Subcutaneous adipose tissue (tissue), 4 donors: ENCODE measurements around the gene TAMALIN. TPM values are rescaled to one million over a fixed set of nuclear protein-coding genes. Genes with fewer than 3 reads are reported as not detected.

Experiments used
- total RNA-seq, 4 donors: library from RNA; depleted of rRNA; stranded (reverse); fragments of >200 nt; gene quantifications; one replicate each; pipeline ENCODE4 v1.1.0, GENCODE V29; 2016
- TF ChIP-seq, protein P1 (sequence below): fragments of 450-650 bp; IDR thresholded peaks from one replicate; pipeline ENCODE4 v1.5.1; 2016; ENCODE audit warnings: low read depth, mild to moderate bottlenecking, control low read depth, antibody characterized with exemption, moderate library complexity

TAMALIN gene
- total RNA-seq, 4 donors from 2014 or later, result 9.0 to 64.6 (median 20.1) TPM

DNA sequence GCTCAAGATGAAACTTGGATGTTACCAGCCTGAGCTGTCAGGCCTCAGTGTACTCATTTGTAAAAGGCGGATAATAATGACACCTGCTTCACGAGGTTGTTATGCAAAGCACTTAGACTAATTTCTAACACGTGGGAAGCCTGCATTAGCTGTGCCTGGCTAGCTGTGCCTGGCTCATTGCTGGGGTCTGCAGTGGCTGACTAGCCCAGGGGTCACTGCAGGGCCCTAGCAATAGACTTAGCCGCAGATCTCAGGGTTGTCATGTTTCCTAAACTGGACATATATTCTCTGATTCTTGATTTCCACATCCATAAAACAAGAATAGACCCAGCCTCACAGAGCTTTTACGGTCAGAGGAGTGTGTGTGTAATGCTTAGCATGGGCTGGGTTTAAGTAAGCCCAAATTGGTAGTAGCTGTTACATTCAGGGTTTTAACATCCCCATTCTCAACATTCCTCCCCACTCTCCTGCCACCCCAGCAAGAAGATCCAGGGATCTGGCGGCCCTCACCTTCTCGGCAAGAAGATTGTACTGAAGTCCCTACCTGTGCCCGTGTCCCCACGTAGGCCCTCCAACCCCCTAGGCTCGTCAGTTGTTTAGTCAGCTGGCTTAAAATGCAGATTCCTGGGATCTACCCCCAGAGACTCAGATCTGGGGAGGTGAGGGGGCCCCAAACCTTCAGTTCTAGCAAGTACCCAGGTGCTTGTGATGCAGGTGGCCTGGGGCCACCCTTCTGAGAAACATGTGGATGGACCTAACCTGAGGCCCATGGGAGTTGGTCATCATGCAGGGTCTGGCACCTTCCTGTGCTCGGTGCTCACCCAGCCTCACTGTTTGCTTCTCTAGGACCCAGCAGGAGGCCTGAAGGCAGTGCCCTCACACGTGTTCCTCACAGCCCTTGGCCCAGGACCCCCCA, 53.1 kb downstream of the TAMALIN start:
- TF ChIP-seq, protein P1, sequence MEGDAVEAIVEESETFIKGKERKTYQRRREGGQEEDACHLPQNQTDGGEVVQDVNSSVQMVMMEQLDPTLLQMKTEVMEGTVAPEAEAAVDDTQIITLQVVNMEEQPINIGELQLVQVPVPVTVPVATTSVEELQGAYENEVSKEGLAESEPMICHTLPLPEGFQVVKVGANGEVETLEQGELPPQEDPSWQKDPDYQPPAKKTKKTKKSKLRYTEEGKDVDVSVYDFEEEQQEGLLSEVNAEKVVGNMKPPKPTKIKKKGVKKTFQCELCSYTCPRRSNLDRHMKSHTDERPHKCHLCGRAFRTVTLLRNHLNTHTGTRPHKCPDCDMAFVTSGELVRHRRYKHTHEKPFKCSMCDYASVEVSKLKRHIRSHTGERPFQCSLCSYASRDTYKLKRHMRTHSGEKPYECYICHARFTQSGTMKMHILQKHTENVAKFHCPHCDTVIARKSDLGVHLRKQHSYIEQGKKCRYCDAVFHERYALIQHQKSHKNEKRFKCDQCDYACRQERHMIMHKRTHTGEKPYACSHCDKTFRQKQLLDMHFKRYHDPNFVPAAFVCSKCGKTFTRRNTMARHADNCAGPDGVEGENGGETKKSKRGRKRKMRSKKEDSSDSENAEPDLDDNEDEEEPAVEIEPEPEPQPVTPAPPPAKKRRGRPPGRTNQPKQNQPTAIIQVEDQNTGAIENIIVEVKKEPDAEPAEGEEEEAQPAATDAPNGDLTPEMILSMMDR, result no peak

DNA sequence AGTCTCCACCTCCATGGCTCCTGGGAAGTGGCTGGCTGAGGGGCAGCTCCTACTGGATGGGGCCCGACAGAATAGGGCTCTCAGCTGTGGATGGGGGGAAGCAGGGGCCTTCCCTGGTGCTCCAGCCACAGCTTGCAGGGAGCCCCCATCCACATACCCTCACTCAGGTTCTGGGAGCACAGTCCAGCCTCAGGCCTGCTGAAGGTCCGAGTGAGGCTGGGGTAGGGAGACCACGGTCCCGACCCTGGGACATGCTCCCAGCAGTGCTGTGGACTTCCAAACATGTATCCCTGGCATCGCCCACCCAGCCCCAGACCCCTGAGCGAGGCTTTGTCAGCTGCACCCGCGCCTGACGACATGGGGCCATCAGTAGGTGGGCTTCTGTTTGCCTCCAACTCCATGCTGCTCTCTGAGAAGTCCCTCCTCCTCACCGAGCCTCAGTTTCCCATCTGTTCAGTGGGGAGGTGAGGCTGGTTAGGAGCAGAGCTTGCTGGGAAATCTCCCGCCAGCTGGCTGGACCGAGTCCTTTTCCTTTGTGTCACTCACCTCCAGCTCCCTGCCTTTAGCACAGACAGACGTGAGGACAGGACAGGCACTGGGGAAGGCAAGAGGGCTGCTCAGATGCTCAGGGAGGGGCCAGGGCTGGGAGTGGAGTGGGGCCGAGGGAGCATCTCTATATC, 53.9 kb downstream of the TAMALIN start:
- TF ChIP-seq, protein P1, result no peak

DNA sequence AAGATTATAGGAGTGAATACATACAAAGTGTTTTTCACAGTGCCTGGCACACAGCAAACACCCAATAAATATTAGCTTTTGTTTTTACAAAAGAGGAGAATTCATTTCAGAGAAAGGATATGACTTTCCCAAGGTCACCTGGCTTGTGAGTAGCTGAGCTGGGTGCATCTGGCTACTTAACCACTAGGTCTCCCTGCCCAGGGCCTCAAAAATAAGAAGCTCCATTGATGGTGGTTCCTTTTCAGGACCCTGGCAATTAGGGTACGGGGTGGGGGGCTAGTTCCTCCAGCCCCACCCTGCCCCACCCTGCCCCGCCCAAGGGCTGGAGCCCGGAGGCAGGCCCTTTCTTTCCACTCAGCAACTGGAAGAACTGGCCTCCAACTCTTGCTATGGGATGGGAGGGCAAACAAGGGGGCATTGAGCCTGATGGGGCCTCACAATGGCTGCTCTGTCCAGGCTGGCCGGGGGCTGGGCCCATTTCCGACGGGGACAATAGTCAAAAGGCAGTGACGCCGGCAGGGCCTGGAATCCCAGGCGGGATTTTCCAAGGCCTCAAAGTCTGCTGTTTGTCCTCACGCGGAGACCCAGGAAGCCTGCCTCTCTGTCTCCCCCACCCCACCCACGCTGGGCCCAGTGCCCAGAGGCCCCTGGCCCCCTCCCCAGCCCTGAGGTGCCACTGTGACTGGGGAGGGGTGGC, 54.9 kb downstream of the TAMALIN start:
- TF ChIP-seq, protein P1, result no peak

DNA sequence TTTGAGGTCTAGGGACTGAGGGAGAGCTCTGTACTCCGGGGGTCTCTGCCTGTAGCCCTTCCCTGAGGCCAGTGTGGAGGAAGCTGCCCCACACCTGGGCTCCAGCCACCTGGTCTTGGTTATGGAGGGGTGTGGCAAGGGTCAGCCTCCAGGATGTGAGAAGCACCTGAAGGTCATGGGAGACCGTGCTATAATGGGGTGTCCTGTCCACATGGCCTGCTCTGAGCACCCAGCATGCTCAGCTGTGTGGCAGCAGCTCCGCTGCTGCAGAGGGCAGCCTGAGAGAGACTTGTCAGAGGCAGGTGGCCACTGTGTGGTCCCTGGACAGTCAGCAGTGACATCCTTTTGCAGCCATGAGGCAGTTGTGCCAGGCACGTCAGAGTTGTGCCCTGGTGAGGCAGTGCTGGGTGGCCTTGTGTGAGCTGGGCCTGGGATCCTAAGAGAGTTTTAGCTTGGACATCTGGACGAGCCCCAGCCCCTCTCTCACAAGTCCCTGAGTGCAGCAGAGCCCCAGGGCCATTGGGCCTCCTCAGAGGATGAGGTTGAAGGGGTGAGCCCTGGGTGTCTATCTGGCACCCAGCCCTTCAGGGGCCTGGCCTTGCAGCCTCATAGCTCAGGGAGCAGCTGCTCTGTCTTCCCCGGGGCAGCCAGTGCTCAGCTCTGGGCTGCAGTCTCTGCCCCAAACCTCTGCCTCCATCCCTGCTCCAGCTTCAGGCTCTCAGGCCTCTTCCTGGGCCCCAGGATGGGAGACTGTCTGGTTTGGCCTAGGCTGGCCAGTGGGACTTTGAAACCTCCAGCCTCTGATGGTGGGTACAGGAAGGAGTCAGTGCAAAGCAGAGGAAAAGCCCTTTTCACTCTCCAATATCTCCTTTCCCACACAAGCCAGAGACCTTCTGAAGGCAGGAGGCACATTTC, 55.7 kb downstream of the TAMALIN start:
- TF ChIP-seq, protein P1, result no peak

DNA sequence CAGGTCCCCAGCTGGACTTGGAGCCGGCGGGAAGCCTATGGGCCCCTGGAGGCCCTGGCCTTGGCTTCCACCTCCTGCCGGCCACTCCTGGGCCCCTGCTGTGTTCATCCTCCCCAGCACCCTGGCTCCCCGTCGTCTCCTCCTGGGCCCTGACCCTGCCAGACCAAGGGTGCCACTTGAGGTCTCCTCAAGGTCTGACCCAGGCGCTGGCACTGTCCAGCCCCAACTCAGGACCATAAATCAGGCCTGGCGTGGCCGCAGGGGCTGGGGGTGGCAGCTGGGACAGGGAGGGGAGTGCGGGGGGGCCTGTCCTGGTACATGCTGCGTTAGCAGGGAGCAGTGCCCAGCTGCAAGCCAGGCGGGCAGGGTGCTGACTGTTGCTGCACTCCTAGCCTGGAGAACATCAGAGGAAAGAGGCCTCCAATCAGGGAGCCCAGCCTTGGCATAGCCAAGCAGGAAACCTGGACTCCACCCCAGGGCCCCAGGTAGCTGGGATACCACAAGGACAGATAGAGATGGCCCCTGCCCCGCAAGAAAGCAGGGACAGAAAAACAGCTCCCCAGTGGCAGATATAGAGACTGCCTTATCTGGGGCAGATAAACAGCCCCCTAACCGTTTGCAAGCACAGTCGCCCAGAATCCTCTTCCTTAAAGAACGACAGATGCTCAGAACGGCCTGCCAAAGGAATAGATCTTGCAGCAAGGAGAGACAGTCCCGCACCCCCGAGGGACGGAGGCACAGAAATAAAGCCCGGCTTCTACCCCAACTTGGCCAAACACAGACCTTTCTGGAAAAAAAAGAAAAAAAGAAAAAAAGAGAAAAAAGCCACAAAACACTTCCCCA, 56.6 kb downstream of the TAMALIN start:
- TF ChIP-seq, protein P1, result no peak

DNA sequence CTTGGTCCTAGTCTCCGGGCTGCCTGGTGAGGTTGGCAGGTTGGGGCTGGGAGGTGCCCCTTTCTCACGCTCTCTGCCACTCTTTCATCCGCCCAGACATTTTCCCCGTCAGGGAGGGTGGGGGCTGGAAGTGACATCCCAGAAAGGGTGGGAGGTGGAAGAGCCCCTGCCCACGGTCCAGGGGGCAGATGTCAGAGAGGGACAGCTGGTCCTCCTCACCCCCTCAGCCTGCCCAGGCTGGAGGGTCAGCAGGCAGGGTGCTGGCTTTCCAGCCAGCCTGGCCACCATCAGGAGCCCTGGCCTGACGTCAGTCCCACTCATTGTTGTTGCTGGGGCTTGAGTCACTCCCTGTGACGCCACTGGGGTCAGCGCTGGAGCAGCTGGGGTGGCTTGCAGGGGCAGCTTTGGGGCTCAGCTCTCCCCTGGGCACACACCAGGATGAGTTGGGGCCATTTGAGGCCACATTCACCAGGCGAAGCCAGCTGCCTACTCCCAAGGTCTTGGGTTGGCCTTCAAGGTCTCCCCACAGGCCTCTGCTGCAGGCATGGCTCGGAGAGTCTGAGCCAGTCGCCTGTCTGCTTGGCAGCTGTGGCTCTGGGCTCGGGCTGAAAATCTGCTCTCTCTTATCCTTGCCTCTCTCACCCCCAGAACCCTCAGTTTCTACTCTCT, 57.4 kb downstream of the TAMALIN start:
- TF ChIP-seq, protein P1, result no peak
